CMK (cell line): ENCODE measurements around the gene KRT34.
A peak's percentile ranks its signal among the peaks of the same experiment; 100 is the strongest.
"Not testable (repeated sequence)": the region's sequence is repeated elsewhere in the genome, so short reads cannot be mapped to it uniquely, and the experiment has no call there.

Source experiments
- DNase-seq: peaks from one replicate; pipeline ENCODE4 v3.0.0-alpha.2; 2010; ENCODE audit warnings: low read depth

The KRT34 gene

DNA sequence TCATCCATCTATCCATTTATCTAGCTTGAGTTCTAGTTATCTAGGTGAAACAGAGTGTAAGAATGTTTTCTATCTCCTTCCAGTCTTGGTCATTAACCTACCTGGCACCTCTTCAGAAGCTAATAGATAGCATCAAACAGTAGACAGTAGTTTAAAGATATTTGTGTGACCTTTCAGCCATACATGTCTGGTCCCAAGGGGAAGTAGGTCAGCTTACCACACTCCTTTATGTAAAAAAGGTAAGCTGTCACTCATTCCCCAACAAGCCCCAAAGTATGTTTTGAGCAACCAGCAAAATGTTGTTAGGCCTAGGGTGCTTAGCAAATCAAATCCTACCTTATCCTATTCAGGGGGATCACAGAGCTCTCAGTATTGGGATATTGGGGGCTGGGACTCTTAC is 16.0 kb downstream of the KRT34 start:
- no peak for DNase-seq

DNA sequence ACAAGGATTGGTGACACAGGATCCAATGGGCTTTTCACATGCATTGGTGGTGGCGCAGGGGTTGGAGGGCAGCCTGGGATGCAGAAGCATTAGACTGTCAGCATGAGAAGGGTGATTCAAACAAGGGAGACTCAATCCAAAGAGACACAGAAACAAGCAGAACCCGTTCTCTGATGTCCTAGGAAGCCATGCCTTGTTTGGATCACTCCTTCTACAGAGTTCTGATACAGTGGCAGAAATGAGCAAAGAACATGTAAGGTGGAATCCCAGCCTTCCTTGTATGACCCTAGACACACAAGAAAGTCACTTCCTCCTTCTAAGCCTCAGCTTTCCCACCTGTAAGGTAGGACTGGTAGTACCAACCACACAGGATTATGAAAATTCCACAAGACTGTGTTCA is 18.2 kb downstream of the KRT34 start:
- no peak for DNase-seq

DNA sequence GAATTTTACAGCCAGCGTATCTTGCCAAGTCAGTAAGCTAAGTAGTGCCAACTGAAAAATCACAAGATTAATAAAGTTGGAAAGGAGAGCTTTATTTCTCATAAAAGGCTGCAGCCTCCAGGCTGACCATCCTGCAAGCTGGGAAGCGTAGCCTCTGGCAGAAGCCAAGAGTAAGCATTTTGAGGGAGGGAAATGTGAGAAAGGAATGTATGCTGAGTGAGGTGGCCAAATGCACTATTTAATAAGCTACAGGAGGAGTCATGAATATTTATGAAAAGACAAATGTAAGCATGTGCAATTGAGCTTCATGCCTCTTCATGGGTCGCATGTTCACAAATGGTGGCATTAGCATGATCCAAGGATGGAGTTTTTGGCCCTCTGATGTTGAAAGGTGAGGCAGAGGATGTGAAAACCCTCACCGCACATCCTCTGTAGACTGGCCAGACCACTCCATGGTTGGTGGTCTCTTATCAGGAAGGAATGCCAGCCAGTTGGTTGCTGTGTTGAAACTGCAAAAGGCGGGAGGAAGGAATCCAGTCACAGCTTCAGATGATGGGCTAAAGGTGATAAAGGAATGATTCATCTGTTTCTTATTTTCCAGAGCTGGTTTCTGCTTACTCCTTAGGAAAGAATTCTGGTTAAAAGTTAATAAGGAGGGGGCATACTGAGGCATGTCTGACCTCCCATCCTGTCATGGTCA is 21.7 kb downstream of the KRT34 start:
- no peak for DNase-seq

DNA sequence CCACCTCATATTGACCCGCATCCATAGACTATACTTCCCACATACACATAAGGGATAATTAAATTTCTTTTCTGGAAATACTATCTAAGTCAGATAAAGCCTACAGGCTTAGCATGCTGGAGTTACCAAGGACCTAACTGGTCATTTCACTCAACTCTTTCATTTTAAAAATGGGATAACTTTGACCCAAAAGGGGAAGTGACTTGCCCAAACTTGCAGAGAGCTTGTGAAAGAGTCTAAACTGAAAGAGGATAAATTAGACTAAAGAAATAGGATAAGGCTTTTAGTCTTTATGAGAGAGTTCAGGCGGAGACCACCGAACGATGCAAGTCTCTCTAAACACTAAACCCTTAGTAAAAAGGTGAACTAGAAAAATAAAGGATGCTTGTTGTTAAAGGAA is 27.6 kb downstream of the KRT34 start:
- DNase-seq, result no peak

DNA sequence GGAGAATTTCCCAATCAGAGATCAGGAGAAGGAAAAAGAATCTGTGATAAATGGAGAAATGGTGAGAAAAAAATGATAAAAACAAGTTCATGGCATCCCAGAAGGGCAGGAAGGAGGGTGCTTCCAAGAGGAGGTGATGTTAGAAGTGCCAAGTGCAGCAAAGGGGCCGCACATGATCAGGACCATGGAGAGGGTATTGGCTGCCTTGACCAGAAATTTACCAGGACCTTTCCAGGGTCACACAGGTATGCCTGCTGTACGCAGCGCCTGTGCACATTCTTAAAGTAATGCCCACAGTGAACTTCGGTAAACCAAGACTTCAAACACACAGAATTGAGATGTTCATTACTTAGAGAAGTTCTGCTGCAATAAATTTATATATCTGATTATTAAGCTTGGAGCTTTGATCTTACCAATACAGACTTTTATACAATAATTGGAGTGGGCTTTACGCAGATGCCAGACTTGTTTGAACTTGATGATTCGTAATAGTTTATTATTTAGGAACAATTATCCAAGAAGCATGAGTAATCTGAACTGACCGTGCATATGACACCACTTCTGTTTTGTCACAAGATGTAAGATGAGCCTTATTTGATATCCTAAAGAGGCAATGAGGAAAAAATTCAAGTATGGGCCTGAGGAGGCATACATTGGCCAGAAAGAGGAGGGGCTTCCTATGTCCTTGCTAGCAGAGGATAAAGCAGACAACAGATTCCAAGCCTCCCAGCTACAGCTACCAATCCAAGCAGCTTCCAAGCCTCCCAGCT is 29.3 kb downstream of the KRT34 start:
- no peak for DNase-seq

DNA sequence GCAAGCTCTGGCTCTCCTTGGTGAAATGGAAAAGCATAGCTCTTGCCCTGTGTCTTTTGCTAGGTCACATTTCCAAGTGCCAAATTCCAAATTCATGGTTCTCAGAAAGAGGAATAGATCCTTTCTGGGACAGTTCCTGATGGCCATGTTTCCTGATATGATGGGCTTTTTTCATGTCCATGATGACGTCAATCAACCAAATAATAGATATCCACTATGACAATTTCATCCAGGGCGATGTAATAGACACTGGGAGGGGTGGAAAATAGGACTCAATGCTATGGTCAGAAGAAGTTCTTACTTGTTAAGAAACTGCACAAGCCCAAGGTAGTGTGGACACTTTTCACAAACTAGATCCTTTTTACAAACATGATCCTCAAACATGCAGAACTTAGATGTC is 30.9 kb downstream of the KRT34 start:
- DNase-seq, result no peak

DNA sequence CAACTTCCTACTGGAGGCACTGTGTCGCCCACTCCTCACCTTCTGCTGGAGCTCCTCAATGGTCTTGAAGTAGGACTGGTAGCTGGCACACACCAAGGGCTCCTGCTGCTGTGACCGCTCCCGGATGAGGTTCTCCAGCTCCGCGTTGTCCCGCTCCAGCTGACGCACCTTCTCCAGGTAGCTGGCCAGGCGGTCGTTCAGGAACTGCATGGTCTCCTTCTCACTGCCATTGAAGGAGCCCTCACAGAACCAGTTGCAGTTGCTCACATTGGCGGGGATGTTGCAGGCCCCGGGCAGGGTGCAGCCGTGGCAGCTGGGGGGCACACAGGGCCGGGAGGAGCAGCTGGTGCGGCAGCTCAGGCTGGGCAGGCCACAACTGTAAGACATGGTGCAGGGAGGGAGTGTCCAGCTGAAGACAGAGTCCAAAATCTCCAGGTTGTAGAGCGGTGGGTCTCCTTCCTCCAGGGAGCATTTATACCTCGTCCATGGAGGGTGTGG is 31.7 kb downstream of the KRT34 start, which contains the start of gene KRT33A:
KRT33A (minus strand) TSS at position 448 of the 498 bp plus-strand sequence; CDS start at position 387, 61 bp downstream.
- not testable (repeated sequence) for DNase-seq

DNA sequence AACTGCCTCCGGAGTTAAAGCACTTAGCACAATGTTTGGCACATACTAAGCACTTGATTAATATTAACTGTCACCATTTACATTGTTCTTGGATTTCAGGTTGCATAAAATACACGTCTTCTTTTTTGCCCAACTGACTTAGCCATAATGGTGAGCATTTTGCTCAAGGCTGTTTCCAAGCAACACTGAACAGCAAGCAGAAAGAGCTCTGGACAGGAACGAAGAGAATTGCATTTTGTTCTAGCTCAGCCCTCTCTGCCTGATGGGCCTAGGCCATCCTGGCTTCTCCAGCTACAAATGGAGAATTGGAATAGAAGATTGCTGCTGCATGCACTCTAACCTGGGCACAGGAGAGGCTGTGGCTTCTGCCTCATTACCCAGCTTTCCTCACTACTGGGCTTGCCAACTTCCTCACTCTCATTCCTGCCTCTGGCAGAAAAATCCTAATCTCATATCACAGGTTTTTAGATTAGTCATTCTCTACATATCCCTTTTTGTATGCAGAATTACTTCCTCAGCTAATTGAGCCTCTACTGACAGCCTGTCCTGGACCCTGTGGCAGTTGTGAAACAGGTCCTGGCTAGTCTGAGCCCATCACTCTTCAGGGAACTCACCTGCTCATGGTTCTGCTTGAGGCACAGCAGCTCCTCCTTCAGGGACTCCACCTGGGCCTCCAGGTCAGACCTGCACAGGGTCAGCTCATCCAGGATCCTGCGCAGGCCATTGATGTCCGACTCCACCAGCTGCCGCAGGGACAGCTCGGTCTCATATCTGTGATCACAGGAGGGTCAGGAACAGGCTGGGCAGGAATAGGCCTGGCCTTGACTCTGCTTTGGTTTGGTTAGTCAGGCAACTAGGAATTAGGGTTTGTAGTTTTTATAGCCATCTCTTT is 34.0 kb downstream of the KRT34 start:
- no peak for DNase-seq

DNA sequence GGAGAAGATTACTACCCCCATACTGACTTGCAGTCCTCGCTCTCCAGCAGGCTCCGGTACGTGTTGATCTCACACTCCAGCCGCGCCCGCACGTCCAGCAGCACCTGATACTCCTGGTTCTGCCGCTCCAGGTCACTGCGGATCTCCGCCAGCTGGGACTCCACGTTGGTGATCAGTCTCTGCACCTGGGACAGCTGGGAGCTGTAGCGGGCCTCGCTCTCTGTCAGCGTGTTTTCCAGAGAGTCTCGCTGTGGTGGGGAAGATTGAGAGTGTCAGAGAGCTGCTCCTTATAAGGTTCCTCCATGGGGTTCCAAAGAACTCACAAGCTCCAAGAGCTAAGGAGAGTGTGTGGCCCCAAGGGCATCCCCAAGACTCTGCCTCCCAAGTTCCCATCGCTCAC is 35.7 kb downstream of the KRT34 start:
- not testable (repeated sequence) for DNase-seq

DNA sequence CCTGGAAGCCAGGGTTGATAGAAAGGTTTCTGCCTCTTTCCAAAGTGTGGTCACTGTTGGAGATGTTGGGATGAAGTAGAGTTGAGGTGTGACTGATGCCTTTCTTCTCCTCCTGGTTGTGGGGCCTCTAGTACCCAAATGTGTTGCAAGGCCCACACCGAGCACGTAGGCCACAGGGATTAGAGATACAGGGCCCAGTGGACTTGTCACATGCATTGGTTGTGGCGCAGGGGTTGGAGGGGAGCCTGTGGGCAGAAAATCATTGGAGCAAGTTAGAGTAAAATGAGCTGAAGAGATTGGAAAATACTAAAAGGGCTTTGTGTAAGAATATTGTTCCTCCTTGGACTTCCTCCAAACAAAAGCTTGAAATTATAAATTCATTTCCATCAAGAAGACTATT is 36.1 kb downstream of the KRT34 start:
- no peak for DNase-seq

DNA sequence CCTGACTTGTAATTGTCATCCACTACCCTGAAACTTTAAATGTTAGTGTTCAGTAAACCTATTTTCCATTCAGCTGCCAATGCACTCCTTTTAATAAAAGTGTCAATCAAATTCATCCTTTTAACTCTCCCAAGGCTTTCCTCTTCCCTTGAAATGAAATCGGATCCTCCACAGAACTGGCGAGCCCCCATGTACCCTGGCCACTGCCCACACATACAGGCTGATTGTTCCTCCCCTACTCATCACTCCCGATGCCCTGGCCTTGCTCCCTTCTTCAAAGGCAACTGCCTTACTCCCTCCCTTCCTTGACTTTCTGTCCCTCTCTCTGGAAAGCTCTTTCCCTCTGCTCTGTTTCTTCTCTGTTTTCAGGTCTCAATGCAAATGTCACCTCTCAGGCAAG is 39.1 kb downstream of the KRT34 start:
- no peak for DNase-seq

DNA sequence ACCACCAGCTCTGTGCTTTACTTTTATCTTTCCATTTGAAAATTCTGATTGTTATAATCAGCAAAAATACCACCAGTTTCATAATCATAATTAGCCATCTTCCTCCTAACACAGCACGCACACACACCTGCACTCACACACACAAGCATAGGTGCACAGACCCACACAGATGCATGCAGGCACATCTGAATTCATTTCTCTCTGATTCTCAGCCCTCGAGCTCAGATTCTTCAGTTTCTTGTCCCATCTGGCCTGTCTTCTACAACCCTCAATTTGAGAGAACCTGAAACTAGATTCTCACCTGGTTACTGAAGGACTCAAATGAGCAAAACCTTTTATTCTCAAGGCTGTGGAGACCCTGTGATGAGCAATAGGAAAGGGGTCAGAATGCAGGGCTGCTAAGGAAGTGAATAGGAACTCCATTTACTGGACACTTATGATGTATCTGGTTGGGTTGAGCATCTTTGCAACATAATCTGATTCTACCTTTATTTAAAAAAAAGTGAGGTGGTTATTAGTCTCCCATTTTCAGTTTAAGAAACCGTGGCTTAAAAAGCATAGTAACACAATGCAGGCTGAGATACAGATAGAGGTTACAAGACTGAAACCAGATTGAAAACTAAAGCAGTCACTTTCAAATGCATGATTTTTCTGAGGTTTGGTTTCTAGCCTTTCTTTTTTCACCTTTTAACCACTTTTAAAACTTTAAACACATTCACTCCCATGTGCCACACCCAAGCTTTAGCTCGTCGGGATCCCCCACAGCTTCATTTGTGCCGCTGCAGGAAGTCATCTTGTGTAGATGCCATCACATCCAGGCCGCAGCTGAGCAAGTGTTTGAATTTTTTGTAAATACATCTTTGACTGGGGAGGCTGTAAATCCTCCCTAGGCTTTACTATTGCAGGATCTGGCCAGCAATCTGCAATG is 40.9 kb downstream of the KRT34 start:
- DNase-seq, result no peak

DNA sequence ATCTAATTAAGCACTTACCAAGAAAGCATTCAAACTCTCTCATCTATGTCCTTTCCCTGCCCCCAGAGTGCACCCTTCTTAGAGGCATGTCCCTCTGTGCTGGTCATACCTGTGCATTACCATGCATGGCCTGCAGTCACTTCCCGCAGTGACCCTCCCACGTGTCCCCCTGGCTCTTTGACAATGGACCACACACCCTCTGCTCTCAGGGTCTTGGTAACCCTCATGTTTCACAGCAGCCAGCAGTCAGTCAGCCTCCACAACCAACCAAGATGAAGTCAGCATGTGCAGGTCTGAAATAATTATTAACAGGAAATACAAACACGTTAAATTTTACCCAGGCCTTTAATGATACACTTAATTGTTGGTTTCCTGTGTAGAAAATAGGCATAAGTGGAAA is 41.6 kb downstream of the KRT34 start:
- DNase-seq, result no peak

DNA sequence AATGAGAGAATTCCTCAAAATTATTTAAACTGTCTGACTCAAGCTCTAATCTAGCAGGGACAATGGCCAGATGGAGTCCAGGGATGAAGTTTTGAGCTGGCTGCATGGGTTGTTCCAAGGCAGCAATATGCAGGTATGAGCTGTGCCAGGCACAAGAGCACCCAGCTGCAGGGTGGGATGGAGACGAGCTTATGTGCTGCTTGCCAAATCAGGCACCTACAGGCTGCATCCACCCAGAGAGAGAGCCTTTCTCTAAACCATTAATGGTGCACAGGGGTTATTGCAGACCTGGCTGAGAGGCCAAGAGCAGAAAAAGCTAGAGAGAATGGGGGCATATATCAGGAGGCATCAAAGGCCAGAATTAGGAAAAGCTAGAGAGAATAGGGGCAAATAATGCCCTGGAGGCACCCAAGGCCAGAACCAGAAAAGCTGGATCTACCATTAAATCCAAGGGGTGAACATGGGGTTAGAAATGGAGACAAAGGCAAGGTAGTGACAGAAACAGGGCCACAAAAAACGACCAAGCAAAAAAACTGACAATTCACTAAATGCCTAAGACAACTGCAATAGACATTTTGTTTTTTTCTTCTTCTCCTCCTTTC is 42.4 kb downstream of the KRT34 start:
- DNase-seq, result no peak

DNA sequence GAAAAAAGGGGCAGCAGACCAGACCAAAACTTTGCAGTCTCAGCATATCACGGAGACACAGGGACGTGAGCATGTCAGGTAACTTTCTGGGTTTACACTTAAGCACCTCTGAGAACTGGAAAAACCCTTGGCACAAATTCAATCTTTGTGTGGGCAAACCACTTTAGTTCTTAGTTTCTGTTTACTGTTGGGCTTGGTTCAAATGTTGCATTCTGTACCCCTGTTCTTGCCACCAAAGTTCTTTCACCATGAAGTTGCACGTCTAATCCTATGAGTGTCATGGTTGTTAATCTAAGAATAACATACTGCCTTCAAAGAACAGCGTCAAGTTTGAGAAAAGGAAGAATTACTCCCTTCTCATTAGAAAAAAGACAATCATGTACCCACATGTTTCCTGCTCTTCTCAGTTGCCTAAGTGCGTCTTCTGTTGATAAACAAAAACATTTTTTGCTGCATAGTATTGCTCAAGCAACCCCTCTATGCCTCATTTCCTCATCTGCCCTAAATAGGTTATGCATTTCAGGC is 43.1 kb downstream of the KRT34 start:
- DNase-seq, result no peak

DNA sequence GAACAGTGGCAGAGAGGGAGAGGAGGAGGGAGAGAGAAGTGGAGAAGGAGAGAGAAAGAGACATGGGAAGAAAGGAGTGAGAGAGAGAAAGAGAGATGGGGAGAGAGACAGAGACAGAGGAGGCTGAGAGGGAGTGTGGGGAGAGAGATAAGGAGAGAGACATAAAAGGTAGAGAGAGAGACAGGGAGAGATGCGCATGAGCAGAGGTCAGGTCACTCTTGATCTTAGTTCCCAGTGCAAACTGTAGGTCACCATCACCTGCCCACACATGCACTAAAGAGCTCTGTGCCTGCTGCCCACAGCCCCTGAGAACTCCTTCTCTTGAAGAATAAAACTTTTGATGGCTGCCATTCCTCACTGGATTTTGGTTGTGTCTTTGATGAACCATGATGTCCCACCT is 46.4 kb downstream of the KRT34 start:
- DNase-seq, result no peak

DNA sequence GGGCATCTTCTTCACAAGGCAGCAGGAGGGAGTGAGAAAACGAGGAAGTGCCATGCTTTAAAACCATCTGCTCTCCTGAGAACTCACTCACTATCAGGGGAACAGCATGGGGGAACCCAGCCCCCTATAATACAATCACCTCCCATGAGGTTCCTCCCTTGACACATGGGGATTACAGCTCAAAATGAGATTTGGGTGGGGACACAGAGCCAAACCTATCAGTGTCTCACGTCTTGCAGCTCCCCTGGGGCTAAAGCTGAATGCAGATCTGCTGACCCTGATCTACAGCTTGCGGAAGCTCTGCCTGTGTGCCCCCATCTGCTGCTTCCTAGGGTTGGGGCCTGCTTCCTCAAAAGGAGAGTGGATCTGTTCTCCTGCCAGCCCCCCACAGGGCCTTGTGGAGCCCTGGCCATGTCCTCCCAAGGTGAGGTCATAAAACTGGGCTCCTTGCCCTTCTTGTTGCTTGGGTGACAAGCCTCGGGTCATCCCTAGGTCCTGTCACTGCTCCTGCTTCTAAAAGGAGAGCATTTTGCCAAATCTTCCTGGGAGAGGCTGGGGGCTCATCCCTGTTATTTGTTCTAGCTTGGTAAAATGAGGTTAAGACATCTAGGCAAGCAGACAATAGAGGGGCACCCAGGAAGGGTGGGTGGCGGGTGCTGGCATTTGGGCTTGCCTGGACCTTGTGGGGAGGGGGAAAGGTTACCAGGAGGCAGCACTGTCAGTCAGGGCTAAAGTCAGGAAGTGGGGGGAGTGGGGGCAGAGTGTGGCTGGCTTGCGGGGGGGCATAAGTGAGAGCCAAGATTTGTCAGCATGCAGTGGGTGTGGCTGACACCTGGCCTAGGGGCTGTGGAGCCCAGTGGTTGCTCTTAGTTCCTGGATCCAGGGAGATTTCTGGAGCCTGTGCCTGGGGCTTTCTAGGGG is 47.5 kb downstream of the KRT34 start:
- DNase-seq, result peak; percentile 8

DNA sequence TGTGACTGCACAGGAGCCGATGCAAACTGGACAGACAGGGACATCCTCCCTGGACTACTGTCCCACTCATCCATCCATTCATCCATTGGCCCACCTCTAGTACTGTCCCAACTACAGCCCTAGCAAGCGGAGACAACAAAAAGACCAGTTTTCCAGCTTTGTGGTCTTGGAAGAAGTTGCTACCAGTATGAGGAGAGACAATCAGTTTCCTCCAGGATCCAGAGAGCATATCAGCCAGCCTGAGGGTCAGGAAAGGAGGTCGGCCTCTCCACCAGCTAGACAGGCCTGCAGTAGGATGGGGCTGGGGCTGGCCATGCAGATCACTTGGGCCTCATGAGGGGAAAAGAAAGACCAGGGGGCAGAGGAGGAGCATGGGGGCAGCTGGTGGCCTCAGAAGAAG is 48.3 kb downstream of the KRT34 start:
- no peak for DNase-seq

DNA sequence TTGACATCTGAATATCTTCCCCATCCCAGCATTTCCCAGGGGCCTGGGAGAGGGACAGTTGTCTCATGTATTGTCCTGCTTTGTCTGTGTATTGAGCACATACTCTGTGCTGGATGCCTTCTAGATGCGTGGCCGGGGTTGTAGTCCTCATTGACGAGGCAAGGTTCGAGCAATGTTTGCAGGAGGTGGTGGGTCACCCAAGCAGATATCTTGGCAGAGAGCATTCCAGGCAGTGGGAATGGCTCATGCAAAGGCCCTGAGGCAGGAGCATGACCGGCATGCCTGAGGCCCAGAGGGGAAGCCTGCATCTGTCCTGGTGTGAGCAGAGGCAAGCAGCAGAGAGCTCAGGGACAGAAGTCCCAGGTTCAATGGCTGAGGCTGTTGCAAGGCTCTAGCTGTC is 49.0 kb downstream of the KRT34 start:
- DNase-seq, result no peak

DNA sequence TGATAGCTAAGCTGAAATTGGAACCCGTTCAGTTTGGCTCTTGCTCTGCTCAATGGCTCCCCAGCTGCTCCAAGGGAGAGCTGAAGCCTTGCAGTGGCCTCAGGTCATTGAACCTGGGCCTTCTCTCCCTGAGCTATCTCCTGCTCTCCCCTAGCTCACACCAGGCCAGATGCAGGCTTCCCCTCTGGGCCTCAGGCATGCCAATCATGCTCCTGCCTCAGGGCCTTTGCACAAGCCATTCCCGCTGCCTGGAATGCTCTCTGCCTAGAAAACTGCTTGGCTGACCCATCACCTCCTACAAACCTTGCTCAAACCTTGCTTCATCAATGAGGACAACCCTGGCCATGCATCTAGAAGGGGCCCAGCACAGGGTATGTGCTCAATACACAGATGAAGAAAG is 49.9 kb downstream of the KRT34 start:
- DNase-seq, result no peak
